Progenitor cell of endocrine pancreas (in vitro differentiated cells): ENCODE measurements around the gene PLAAT4. TPM values are rescaled to one million over a fixed set of nuclear protein-coding genes. Genes with fewer than 3 reads are reported as not detected.
"Not testable (repeated sequence)": the region's sequence is repeated elsewhere in the genome, so short reads cannot be mapped to it uniquely, and the experiment has no call there.

Source experiments
- DNase-seq: peaks from one replicate; pipeline ENCODE4 v3.0.0; 2021; ENCODE audit warnings: low spot score; ENCODE audit not compliant: unreplicated experiment
- H3K27ac Mint-ChIP-seq: 2 replicates; pipeline ENCODE4 v1.8.0; 2021; ENCODE audit warnings: mild to moderate bottlenecking, moderate library complexity, mixed read lengths
- H3K27me3 Mint-ChIP-seq: 2 replicates; pipeline ENCODE4 v1.8.0; 2021; ENCODE audit warnings: mixed read lengths
- H3K36me3 Mint-ChIP-seq: 2 replicates; pipeline ENCODE4 v1.8.0; 2022; ENCODE audit warnings: mixed read lengths; ENCODE audit not compliant: insufficient read depth
- H3K4me1 Mint-ChIP-seq: 2 replicates; pipeline ENCODE4 v1.8.0; 2021; ENCODE audit warnings: low read depth, mixed read lengths
- H3K4me3 Mint-ChIP-seq: 2 replicates; pipeline ENCODE4 v1.8.0; 2021; ENCODE audit warnings: low read depth, mild to moderate bottlenecking, moderate library complexity, mixed read lengths
- H3K9me3 Mint-ChIP-seq: 2 replicates; pipeline ENCODE4 v1.8.0; 2021; ENCODE audit warnings: low read depth, mixed read lengths
- total RNA-seq: library from RNA; stranded (reverse); gene quantifications from 2 replicates; pipeline ENCODE4 v1.2.1, GENCODE V29; 2021
- TF ChIP-seq, protein P1 (sequence below): fragments of 200-600 bp; sonication (generic); IDR thresholded peaks from one replicate; pipeline ENCODE4 v1.5.0; 2021; ENCODE audit warnings: antibody characterized with exemption, mild to moderate bottlenecking; ENCODE audit not compliant: unreplicated experiment

PLAAT4 gene
- total RNA-seq, 1 donor from 2014 or later: not detected

DNA sequence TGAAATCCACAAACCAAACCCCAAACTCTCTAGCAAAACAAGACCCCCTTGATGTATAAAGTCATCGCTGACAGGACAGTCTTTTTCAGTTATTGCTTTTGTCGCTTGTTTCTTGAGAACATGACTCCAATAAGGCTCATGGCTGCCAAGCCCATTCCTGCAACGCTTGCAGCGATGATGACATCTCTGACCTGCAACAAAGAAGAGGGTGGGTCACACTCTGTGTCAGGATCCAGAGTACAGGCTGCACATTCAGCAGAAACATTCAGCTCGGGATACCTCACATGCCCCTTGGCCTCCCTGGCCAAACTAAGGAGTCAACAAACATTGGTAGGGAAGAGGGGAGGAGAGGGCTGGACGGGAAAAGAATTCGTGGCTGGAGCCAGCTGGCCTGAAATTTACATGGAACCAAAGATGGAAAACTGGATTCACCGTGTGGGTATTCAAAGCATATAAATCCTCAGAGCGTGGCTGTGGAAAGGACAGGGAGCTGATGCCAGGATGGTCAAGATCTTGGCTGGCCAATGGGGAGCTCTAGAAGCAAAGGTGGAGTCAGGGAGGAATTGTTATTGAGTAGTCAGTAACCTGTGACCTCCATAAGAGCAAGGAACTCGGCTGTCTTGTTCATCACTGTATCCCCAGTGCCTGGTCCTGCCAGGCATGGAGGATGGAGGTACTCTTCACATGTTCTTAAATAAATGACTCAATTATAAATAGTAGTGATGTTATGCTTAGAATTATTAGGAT lies 38.4 kb downstream of the PLAAT4 start:
- no peaks in the 10 kb centered on the region for H3K27me3 Mint-ChIP-seq
- TF ChIP-seq, protein P1, sequence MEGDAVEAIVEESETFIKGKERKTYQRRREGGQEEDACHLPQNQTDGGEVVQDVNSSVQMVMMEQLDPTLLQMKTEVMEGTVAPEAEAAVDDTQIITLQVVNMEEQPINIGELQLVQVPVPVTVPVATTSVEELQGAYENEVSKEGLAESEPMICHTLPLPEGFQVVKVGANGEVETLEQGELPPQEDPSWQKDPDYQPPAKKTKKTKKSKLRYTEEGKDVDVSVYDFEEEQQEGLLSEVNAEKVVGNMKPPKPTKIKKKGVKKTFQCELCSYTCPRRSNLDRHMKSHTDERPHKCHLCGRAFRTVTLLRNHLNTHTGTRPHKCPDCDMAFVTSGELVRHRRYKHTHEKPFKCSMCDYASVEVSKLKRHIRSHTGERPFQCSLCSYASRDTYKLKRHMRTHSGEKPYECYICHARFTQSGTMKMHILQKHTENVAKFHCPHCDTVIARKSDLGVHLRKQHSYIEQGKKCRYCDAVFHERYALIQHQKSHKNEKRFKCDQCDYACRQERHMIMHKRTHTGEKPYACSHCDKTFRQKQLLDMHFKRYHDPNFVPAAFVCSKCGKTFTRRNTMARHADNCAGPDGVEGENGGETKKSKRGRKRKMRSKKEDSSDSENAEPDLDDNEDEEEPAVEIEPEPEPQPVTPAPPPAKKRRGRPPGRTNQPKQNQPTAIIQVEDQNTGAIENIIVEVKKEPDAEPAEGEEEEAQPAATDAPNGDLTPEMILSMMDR: no peak
- H3K9me3 Mint-ChIP-seq: no peaks in the 10 kb centered on the region
- H3K36me3 Mint-ChIP-seq: peaks cover 40% of the 10 kb centered on the region
- no peak for DNase-seq
- H3K27ac Mint-ChIP-seq: peak overlapping the region; percentile 76
- peaks cover 12% of the 10 kb centered on the region for H3K4me1 Mint-ChIP-seq
- no peak overlapping the region for H3K4me3 Mint-ChIP-seq

DNA sequence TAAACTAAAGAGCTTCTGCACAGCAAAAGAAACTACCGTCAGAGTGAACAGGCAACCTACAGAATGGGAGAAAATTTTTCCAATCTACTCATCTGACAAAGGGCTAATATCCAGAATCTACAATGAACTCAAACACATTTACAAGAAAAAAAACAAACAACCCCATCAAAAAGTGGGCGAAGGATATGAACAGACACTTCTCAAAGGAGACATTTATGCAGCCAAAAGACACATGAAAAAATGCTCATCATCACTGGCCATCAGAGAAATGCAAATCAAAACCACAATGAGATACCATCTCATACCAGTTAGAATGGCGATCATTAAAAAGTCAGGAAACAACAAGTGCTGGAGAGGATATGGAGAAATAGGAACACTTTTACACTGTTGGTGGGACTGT lies 42.3 kb downstream of the PLAAT4 start:
- H3K4me1 Mint-ChIP-seq: peaks cover 19% of the 10 kb centered on the region
- not testable (repeated sequence) for H3K27me3 Mint-ChIP-seq, DNase-seq, H3K4me3 Mint-ChIP-seq
- H3K27ac Mint-ChIP-seq: peak overlapping the region; percentile 24
- peaks cover 20% of the 10 kb centered on the region for H3K9me3 Mint-ChIP-seq
- peaks cover 66% of the 10 kb centered on the region for H3K36me3 Mint-ChIP-seq

DNA sequence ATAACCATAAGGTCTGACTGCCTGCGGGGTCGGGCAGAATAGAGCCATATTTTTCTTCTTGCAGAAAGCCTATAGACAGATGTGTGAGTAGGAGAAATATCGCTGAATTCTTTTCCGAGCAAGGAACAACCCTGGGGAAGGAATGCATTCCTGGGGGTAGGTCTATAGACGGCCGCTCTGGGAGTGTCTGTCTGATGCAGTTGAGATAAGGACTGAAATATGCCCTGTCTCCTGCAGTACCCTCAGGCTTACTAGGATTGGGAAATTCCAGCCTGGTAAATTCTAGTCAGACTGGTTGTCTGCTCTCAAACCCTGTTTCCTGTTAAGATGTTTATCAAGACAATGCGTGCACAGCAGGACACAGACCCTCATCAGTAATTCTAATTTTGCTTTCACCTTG lies 44.6 kb downstream of the PLAAT4 start:
- Mint-ChIP-seq H3K36me3 (peaks cover 60% of the 10 kb centered on the region), H3K9me3 (peaks cover 20% of the 10 kb centered on the region)
- not testable (repeated sequence) for H3K27ac Mint-ChIP-seq

DNA sequence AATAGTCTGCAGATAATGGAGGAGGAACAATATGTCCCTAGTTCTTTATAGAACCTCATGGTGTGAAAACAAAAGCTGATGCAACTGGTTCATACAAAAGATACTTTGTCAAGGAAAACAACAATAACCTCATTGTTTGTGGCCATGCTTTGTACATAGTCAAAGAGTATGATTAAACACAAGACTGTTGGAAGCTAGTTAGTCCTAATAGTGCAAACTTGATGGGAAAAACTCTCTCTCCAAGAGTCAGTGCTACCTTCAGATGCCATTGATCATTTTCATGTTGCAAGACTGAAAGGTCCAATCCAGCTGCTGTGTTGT lies 46.7 kb downstream of the PLAAT4 start:
- Mint-ChIP-seq H3K4me1 (peaks cover 7% of the 10 kb centered on the region), H3K36me3 (peaks cover 61% of the 10 kb centered on the region), H3K27ac (peak overlapping the region; percentile 57), H3K27me3 (no peaks in the 10 kb centered on the region), H3K9me3 (peaks cover 20% of the 10 kb centered on the region), H3K4me3 (no peak overlapping the region)
- DNase-seq: no peak
- TF ChIP-seq, protein P1: no peak

More for the DNA sequence above, 44.6 kb downstream of the PLAAT4 start:
- H3K4me3 Mint-ChIP-seq, H3K27me3 Mint-ChIP-seq, DNase-seq, H3K4me1 Mint-ChIP-seq: not testable (repeated sequence)

DNA sequence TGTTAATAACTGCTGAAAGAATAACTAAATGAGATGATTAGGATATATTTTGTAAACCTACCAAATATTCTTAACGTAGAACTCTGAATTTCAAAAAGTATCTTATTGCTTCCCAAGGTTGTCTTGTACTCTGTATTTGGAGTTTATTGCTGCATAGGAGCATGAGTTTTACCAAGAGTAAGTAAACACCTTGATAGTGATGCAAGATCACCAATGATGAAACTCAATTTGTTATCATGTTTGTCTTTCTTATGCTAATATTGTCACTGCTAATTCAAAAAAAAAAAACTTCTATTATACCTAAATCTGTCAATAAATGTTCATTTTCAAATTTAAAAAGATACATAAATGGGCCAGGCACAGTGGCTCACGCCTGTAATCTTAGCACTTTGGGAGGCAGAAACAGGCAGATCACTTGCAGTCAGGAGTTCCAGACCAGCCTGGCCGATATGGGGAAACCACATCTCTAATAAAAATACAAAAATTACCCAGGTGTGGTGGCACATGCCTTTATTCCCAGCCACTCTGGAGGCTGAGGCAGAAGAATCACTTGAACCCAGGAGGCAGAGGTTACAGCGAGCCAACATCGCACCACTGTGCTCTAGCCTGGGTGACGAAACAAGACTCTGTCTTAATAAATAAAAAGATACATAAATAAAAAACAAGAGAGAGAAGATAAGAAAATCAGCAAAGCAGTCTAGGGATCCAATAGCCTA lies 50.0 kb downstream of the PLAAT4 start:
- no peak for DNase-seq
- Mint-ChIP-seq H3K4me3 (no peak overlapping the region), H3K27me3 (no peaks in the 10 kb centered on the region), H3K9me3 (peaks cover 10% of the 10 kb centered on the region), H3K4me1 (peaks cover 7% of the 10 kb centered on the region), H3K27ac (no peak overlapping the region), H3K36me3 (peaks cover 45% of the 10 kb centered on the region)
- TF ChIP-seq, protein P1: no peak

DNA sequence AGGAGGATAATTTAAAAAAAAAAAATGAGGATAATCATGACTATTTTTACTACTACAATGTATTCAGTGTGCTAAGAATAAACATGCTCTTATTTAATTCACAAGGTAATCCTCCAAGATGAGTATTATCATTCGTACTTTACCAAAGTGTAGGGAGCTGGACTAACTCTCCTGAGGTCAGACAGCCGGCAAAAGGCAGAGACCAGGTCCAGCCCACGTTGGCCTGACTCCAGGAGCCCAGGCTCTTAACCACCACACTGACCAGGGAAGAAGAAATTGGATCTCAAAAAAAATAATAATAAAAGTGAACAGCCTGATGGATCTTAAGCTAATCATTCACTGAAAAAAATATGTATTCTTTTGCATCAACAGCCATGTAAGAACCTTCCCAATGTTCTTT lies 52.4 kb downstream of the PLAAT4 start:
- Mint-ChIP-seq H3K9me3 (no peaks in the 10 kb centered on the region), H3K27ac (no peak overlapping the region), H3K27me3 (no peaks in the 10 kb centered on the region), H3K4me3 (no peak overlapping the region), H3K4me1 (no peaks in the 10 kb centered on the region), H3K36me3 (peaks cover 31% of the 10 kb centered on the region)
- TF ChIP-seq, protein P1: no peak
- no peak for DNase-seq
